Measurements from ENCODE around the gene SMIM33. TPM values are rescaled to one million over a fixed set of nuclear protein-coding genes. Genes with fewer than 3 reads are reported as not detected.

Gene SMIM33
- total and polyA plus RNA-seq, 2 of the 13 experiments (the other 11 are each of a cell fraction or from before 2014, with no cell fraction given): not detected

GRCh38 chr5:139517683-139518564 is 47.1 kb downstream of the SMIM33 start (continued):
- TF ChIP-seq CERS6 (CRISPR knock-in tag; IDR thresholded peaks at IDR 0.05) (0 out of 2 replicates have a peak, but pooled peaks have one; percentile 34), ZNF280B (CRISPR knock-in tag; IDR thresholded peaks at IDR 0.05; ENCODE audit: borderline replicate concordance) (peak; percentile 88; the same call in 1 of the 2 replicates), SRSF4 (IDR thresholded peaks at IDR 0.05; ENCODE audit: low read depth, low read length, poor library complexity, severe bottlenecking) (no peak), BORCS8-MEF2B (CRISPR knock-in tag; IDR thresholded peaks at IDR 0.05) (no peak; the same call in 1 of the 2 replicates), HES4 (CRISPR knock-in tag; IDR thresholded peaks at IDR 0.05; ENCODE audit: borderline replicate concordance) (peak; percentile 86), ZNF280D (CRISPR knock-in tag; IDR thresholded peaks at IDR 0.05) (peak; percentile 55), SMAD9 (CRISPR knock-in tag; IDR thresholded peaks at IDR 0.05) (no peak; the same call in 1 of the 2 replicates), EED (CRISPR knock-in tag; IDR thresholded peaks at IDR 0.05) (peak; percentile 94), MTA1 (CRISPR knock-in tag; IDR thresholded peaks at IDR 0.05; ENCODE audit: borderline replicate concordance) (peak; percentile 64; the same call in 1 of the 2 replicates), KAT2B (IDR thresholded peaks at IDR 0.05; ENCODE audit: borderline replicate concordance, low read depth, low read length) (no peak), ZNF549 (CRISPR knock-in tag; IDR thresholded peaks at IDR 0.05) (no peak), RFXANK (CRISPR knock-in tag; IDR thresholded peaks at IDR 0.05) (peak; percentile 44; the same call in 1 of the 2 replicates), HMGXB4 (CRISPR knock-in tag; IDR thresholded peaks at IDR 0.05; ENCODE audit: borderline replicate concordance in 1 of 2, low read depth in 1 of 2) (peak; percentile 99), U2AF2 (IDR thresholded peaks at IDR 0.05; ENCODE audit: low read depth, low read length) (no peak), TOE1 (CRISPR knock-in tag; IDR thresholded peaks at IDR 0.05) (peak; percentile 67; the same call in 1 of the 2 replicates), MYNN (CRISPR knock-in tag; IDR thresholded peaks at IDR 0.05; ENCODE audit: low read depth) (no peak), CREB1 (IDR thresholded peaks at IDR 0.05) (0 out of 2 replicates have a peak, but pooled peaks have one; percentile 29), CREB1 (CRISPR knock-in tag; IDR thresholded peaks at IDR 0.05) (peak; percentile 66), EP300 (IDR thresholded peaks at IDR 0.05; ENCODE audit: low read depth in 2 of 2, low read length in 2 of 2) (no peak), EP300 (CRISPR knock-in tag; IDR thresholded peaks at IDR 0.05; ENCODE audit: borderline replicate concordance) (no peak), ZNF605 (CRISPR knock-in tag; IDR thresholded peaks at IDR 0.05) (peak; percentile 96), SRSF1 (optimal IDR thresholded peaks at IDR 0.05; ENCODE audit: low read depth, low read length) (no peak)

Measured in HepG2 (cell line).